Mesenchymal stem cell (in vitro differentiated cells and primary cell): Measurements from ENCODE around the gene POU5F1.
"Not testable (repeated sequence)": the region's sequence is repeated elsewhere in the genome, so short reads cannot be mapped to it uniquely, and the experiment has no call there.

Experiments used
- DNase-seq: peaks from one replicate; pipeline ENCODE4 v3.0.0-alpha.2; 2013
- H2AFZ ChIP-seq: one replicate; pipeline ENCODE4 v1.6.1; 2013; ENCODE audit warnings: low read depth, mild to moderate bottlenecking, control low read depth, inconsistent platforms, low read length, moderate library complexity
- H2AK5ac ChIP-seq: 2 replicates; pipeline ENCODE4 v1.6.1; 2013; ENCODE audit warnings: low read length, moderate library complexity, mild to moderate bottlenecking, inconsistent platforms; ENCODE audit not compliant: severe bottlenecking
- H2BK120ac ChIP-seq: one replicate; pipeline ENCODE4 v1.6.1; 2013; ENCODE audit warnings: low read depth, mild to moderate bottlenecking, inconsistent platforms, low read length, moderate library complexity
- H2BK12ac ChIP-seq, 2 experiments: one replicate each; pipeline ENCODE4 v1.6.1; 2013; ENCODE audit warnings: inconsistent platforms in 2 of 2, low read length in 2 of 2, mild to moderate bottlenecking in 2 of 2, moderate library complexity in 2 of 2, control low read depth in 1 of 2
- H2BK15ac ChIP-seq: one replicate; pipeline ENCODE4 v1.6.1; 2013; ENCODE audit warnings: mild to moderate bottlenecking, low read depth, inconsistent platforms; ENCODE audit not compliant: poor library complexity, severe bottlenecking
- H2BK5ac ChIP-seq: 2 replicates; pipeline ENCODE4 v1.6.1; 2013; ENCODE audit warnings: low read depth, mild to moderate bottlenecking, low read length, control low read depth, inconsistent platforms; ENCODE audit not compliant: poor library complexity, severe bottlenecking
- H3K14ac ChIP-seq, 2 experiments: one replicate each; pipeline ENCODE4 v1.6.1; 2013; ENCODE audit warnings: inconsistent platforms in 2 of 2, low read length in 2 of 2, control low read depth in 1 of 2, mild to moderate bottlenecking in 1 of 2, moderate library complexity in 1 of 2
- H3K18ac ChIP-seq, 2 experiments: one replicate each; pipeline ENCODE4 v1.6.1; 2013; ENCODE audit warnings: inconsistent platforms in 2 of 2, low read length in 2 of 2, control low read depth in 1 of 2, low read depth in 1 of 2, mild to moderate bottlenecking in 1 of 2
- H3K23ac ChIP-seq, 2 experiments: one replicate each; pipeline ENCODE4 v1.6.1; 2013; ENCODE audit warnings: inconsistent platforms in 2 of 2, low read length in 2 of 2, mild to moderate bottlenecking in 2 of 2, moderate library complexity in 2 of 2, control low read depth in 1 of 2
- H3K27ac ChIP-seq: 2 replicates; pipeline ENCODE4 v1.5.1; 2013; ENCODE audit warnings: mild to moderate bottlenecking, moderate library complexity, low read length, control low read depth, inconsistent platforms; ENCODE audit not compliant: poor library complexity, severe bottlenecking
- H3K27me3 ChIP-seq, 2 experiments: 2 replicates each; pipeline versions ENCODE4 v1.6.1 to v1.7.0; 2013; ENCODE audit warnings: low read length in 2 of 2, mild to moderate bottlenecking in 2 of 2, moderate library complexity in 2 of 2, control low read depth in 1 of 2, inconsistent platforms in 1 of 2; ENCODE audit not compliant: control insufficient read depth in 1 of 2, insufficient read depth in 1 of 2
- H3K36me3 ChIP-seq, 2 experiments: 2 replicates each; pipeline versions ENCODE4 v1.6.1 to v1.7.0; 2013; ENCODE audit warnings: low read length in 2 of 2, control low read depth in 1 of 2, inconsistent platforms in 1 of 2, low read depth in 1 of 2, mild to moderate bottlenecking in 1 of 2; ENCODE audit not compliant: insufficient read depth in 2 of 2, control insufficient read depth in 1 of 2
- H3K4ac ChIP-seq, 2 experiments: one replicate each; pipeline ENCODE4 v1.6.1; 2013; ENCODE audit warnings: inconsistent platforms in 2 of 2, low read length in 2 of 2, mild to moderate bottlenecking in 2 of 2, moderate library complexity in 2 of 2, control low read depth in 1 of 2, low read depth in 1 of 2
- H3K4me1 ChIP-seq: 2 replicates; pipeline ENCODE4 v1.6.1; 2013; ENCODE audit warnings: low read depth, low read length, control low read depth; ENCODE audit not compliant: control insufficient read depth, insufficient read depth
- H3K4me2 ChIP-seq: 2 replicates; pipeline ENCODE4 v1.6.1; 2013; ENCODE audit warnings: low read length, mild to moderate bottlenecking, inconsistent platforms; ENCODE audit not compliant: poor library complexity, severe bottlenecking
- H3K4me3 ChIP-seq, 2 experiments: 2 replicates each; pipeline versions ENCODE4 v1.5.1 to v1.7.0; 2013; ENCODE audit warnings: low read length in 2 of 2, mild to moderate bottlenecking in 2 of 2, control low read depth in 1 of 2, low read depth in 1 of 2; ENCODE audit not compliant: insufficient read depth in 1 of 2
- H3K79me1 ChIP-seq: replicated peaks from 2 replicates; pipeline ENCODE4 v1.6.1; 2013; ENCODE audit warnings: mild to moderate bottlenecking, control low read depth, low read length, inconsistent platforms; ENCODE audit not compliant: poor library complexity, severe bottlenecking
- H3K9ac ChIP-seq: 2 replicates; pipeline ENCODE4 v1.7.0; 2013; ENCODE audit warnings: mild to moderate bottlenecking, low read length, moderate library complexity
- H3K9me3 ChIP-seq: 2 replicates; pipeline ENCODE4 v1.7.0; 2013; ENCODE audit warnings: mild to moderate bottlenecking, low read length; ENCODE audit not compliant: control insufficient read depth
- H4K8ac ChIP-seq: one replicate; pipeline ENCODE4 v1.6.1; 2013; ENCODE audit warnings: inconsistent platforms, mild to moderate bottlenecking, low read length, moderate library complexity
- H4K91ac ChIP-seq: one replicate; pipeline ENCODE4 v1.6.1; 2013; ENCODE audit warnings: mild to moderate bottlenecking, low read length, inconsistent platforms
- WGBS: methylation state at CpG from one replicate; pipeline ENCODE4 v1.1.7; 2013; ENCODE audit warnings: mixed read lengths; 5-methylcytosine and 5-hydroxymethylcytosine counted together

POU5F1 gene

GRCh38 chr6:31199105-31199452 lies 28.6 kb upstream of the POU5F1 start:
- not testable (repeated sequence) for H2BK120ac ChIP-seq, H2AK5ac ChIP-seq, H3K27me3 ChIP-seq, H3K4me3 ChIP-seq, H2BK15ac ChIP-seq, H3K79me1 ChIP-seq, H2AFZ ChIP-seq, H3K9me3 ChIP-seq, H3K14ac ChIP-seq, H4K91ac ChIP-seq, H2BK12ac ChIP-seq, H3K36me3 ChIP-seq, H3K18ac ChIP-seq, H3K4ac ChIP-seq, H3K4me2 ChIP-seq, H2BK5ac ChIP-seq, DNase-seq, H4K8ac ChIP-seq, H3K9ac ChIP-seq, H3K27ac ChIP-seq, H3K23ac ChIP-seq
- peaks cover 13% of the 10 kb centered on the region for H3K4me1 ChIP-seq
- WGBS: 100% methylated on average over 2 of the region's 4 CpGs

GRCh38 chr6:31197559-31198305 lies 27.2 kb upstream of the POU5F1 start:
- H3K27ac ChIP-seq: peak overlapping the region; percentile 57
- H3K9me3 ChIP-seq: peaks cover 3% of the 10 kb centered on the region
- H2AK5ac ChIP-seq: no peak overlapping the region
- H4K91ac ChIP-seq: peak overlapping the region; percentile 79
- H3K27me3 ChIP-seq: no peaks in the 10 kb centered on the region
- peak overlapping the region; percentile 88 for H2AFZ ChIP-seq
- H3K4me3 ChIP-seq: peak overlapping the region; percentile 75 to 88
- H3K14ac ChIP-seq: peak overlapping the region in 1 of 2 experiments; percentile 83
- WGBS: under 1% methylated on average over 45 of the region's 45 CpGs
- peak overlapping the region; percentile 51 for H3K4me2 ChIP-seq
- H3K23ac ChIP-seq: no peak overlapping the region
- peak overlapping the region; percentile 89 for H4K8ac ChIP-seq
- H3K4ac ChIP-seq: peak overlapping the region in 1 of 2 experiments; percentile 56
- no peak overlapping the region for H2BK5ac ChIP-seq
- peaks cover 10% of the 10 kb centered on the region for H3K79me1 ChIP-seq
- no peak overlapping the region for H2BK15ac ChIP-seq
- H3K9ac ChIP-seq: peak overlapping the region; percentile 96
- peak overlapping the region; percentile 68 to 83 for H3K18ac ChIP-seq
- peak overlapping the region; percentile 59 for H2BK120ac ChIP-seq
- DNase-seq: peak; percentile 84
- peaks cover 3 to 6% of the 10 kb centered on the region in 2 experiments for H3K36me3 ChIP-seq
- H3K4me1 ChIP-seq: peaks cover 10% of the 10 kb centered on the region
- H2BK12ac ChIP-seq: peak overlapping the region in 1 of 2 experiments; percentile 61

GRCh38 chr6:31196251-31197022 lies 26.0 kb upstream of the POU5F1 start:
- not testable (repeated sequence) for H3K4me1 ChIP-seq, H4K91ac ChIP-seq, H2AFZ ChIP-seq, H2BK12ac ChIP-seq, H3K14ac ChIP-seq, DNase-seq, H3K18ac ChIP-seq, H3K4me2 ChIP-seq, H3K23ac ChIP-seq, H2BK5ac ChIP-seq, H4K8ac ChIP-seq, H2BK15ac ChIP-seq, H3K4ac ChIP-seq, H3K36me3 ChIP-seq, H3K27me3 ChIP-seq, H3K27ac ChIP-seq, H2AK5ac ChIP-seq, H3K9me3 ChIP-seq, H3K79me1 ChIP-seq, H2BK120ac ChIP-seq
- peak overlapping the region; percentile 96 for H3K9ac ChIP-seq
- WGBS: 84% methylated on average over 22 of the region's 25 CpGs
- H3K4me3 ChIP-seq: peak overlapping the region in 1 of 2 experiments; percentile 88

- not testable (repeated sequence) for H3K18ac ChIP-seq, H2BK5ac ChIP-seq, H3K27me3 ChIP-seq, H2AFZ ChIP-seq, H2BK15ac ChIP-seq, H2AK5ac ChIP-seq, H3K4ac ChIP-seq, H3K9ac ChIP-seq, H3K36me3 ChIP-seq, H3K23ac ChIP-seq, H3K4me3 ChIP-seq, H3K14ac ChIP-seq, H2BK120ac ChIP-seq, H4K91ac ChIP-seq, H3K27ac ChIP-seq, H3K79me1 ChIP-seq, H3K9me3 ChIP-seq, DNase-seq, H3K4me2 ChIP-seq, H2BK12ac ChIP-seq, H3K4me1 ChIP-seq, H4K8ac ChIP-seq
- 94% methylated on average over 29 of the region's 41 CpGs for WGBS
Measured at GRCh38 chr6:31195308-31195979, 25.0 kb upstream of the POU5F1 start.
